Small intestine (tissue), 7 donors: Measurements from ENCODE around the gene AFG1L. TPM values are rescaled to one million over a fixed set of nuclear protein-coding genes. Genes with fewer than 3 reads are reported as not detected.

Experiments
- DNase-seq, 2 donors: peaks; one replicate each; pipeline versions ENCODE4 v3.0.0 to v3.0.0-alpha.2; 2013
- FAIRE-seq: peaks from 2 replicates; lab custom pipeline; 2012; peaks lifted over from hg19 to GRCh38; lab: Jason Lieb, UNC
- H3K27ac ChIP-seq, 3 donors: one replicate each; pipeline ENCODE4 v1.5.1; 2013; ENCODE audit warnings: low read length in 2 of 3, mild to moderate bottlenecking in 2 of 3, control low read depth in 1 of 3, inconsistent platforms in 1 of 3, low read depth in 1 of 3, moderate library complexity in 1 of 3
- H3K27me3 ChIP-seq, 3 donors: one replicate each; pipeline ENCODE4 v1.6.1; 2013; ENCODE audit warnings: low read length in 3 of 3, inconsistent platforms in 1 of 3; ENCODE audit not compliant: control insufficient read depth in 3 of 3, insufficient read depth in 3 of 3
- H3K36me3 ChIP-seq, 3 donors: one replicate each; pipeline ENCODE4 v1.6.1; 2013; ENCODE audit warnings: low read length in 3 of 3, inconsistent platforms in 1 of 3, low read depth in 1 of 3, mild to moderate bottlenecking in 1 of 3, moderate library complexity in 1 of 3; ENCODE audit not compliant: control insufficient read depth in 3 of 3, insufficient read depth in 2 of 3
- H3K4me1 ChIP-seq, 3 donors: one replicate each; pipeline ENCODE4 v1.6.1; 2013; ENCODE audit warnings: low read length in 2 of 3, inconsistent platforms in 1 of 3, low read depth in 1 of 3, mild to moderate bottlenecking in 1 of 3, moderate library complexity in 1 of 3; ENCODE audit not compliant: control insufficient read depth in 3 of 3, insufficient read depth in 2 of 3
- H3K4me3 ChIP-seq, 3 donors: one replicate each; pipeline ENCODE4 v1.5.1; 2013; ENCODE audit warnings: low read length in 3 of 3, control low read depth in 1 of 3, inconsistent platforms in 1 of 3, low read depth in 1 of 3, mild to moderate bottlenecking in 1 of 3, moderate library complexity in 1 of 3
- H3K9me3 ChIP-seq, 2 donors: one replicate each; pipeline ENCODE4 v1.6.1; 2013; ENCODE audit warnings: low read depth in 1 of 2, low read length in 1 of 2; ENCODE audit not compliant: control insufficient read depth in 2 of 2, insufficient read depth in 1 of 2
- WGBS, 3 donors: extraction: QIAGEN DNeasy Blood & Tissue Kit; methylation state at CpG; one replicate each; pipeline ENCODE4 v1.1.7; 2013; 5-methylcytosine and 5-hydroxymethylcytosine counted together
- polyA plus RNA-seq, 4 donors: library from polyadenylated mRNA; stranded (reverse) in 3 of 4; unstranded in 1 of 4; fragments of 200-250 nt in 3 of 4; fragments of 120-200 nt in 1 of 4; gene quantifications; one replicate each; pipeline versions ENCODE4 v1.2.1 to v1.2.3, GENCODE V29; 2013
- donor health status: healthy with polysubstance abuse.
- donor health status: control.
- donor health status: control.
- donor health status: Bipolar disorder and iron deficiency.
- donor health status: healthy.

Gene AFG1L
- polyA plus RNA-seq, 4 donors = 2.2 to 10.8 (median 3.5) TPM

- FAIRE-seq (no peak), DNase-seq (no peak)
- Histone ChIP-seq H3K27ac (no peak overlapping the region), H3K27me3 (no peaks in the 10 kb centered on the region), H3K36me3 (no peaks in the 10 kb centered on the region), H3K4me1 (no peaks in the 10 kb centered on the region), H3K4me3 (no peak overlapping the region), H3K9me3 (no peaks in the 10 kb centered on the region)
- WGBS, 3 donors = 58 to 73% (median 68%) methylated on average over 4 of the region's 4 CpGs
These were observed 168.9 kb downstream of the AFG1L start for GRCh38 chr6:108463784-108464183.

- Histone ChIP-seq H3K9me3 (no peaks in the 10 kb centered on the region), H3K4me1 (no peaks in the 10 kb centered on the region), H3K4me3 (no peak overlapping the region), H3K27me3 (no peaks in the 10 kb centered on the region), H3K27ac (no peak overlapping the region), H3K36me3 (no peaks in the 10 kb centered on the region)
- FAIRE-seq (no peak), DNase-seq (no peak)
- WGBS, 3 donors = 58 to 66% (median 64%) methylated on average over 5 of the region's 5 CpGs
These were observed 169.7 kb downstream of the AFG1L start for GRCh38 chr6:108464418-108465097.

GRCh38 chr6:108465098-108465495 is 170.2 kb downstream of the AFG1L start:
- FAIRE-seq = no peak
- no peak for DNase-seq
- Histone ChIP-seq H3K4me1 (no peaks in the 10 kb centered on the region), H3K36me3 (no peaks in the 10 kb centered on the region), H3K9me3 (no peaks in the 10 kb centered on the region), H3K4me3 (no peak overlapping the region), H3K27me3 (no peaks in the 10 kb centered on the region), H3K27ac (no peak overlapping the region)
- 74 to 92% (median 88%) methylated on average over 2 of the region's 2 CpGs for WGBS, 3 donors

GRCh38 chr6:108468346-108468745 is 173.5 kb downstream of the AFG1L start:
- FAIRE-seq = no peak
- Histone ChIP-seq H3K36me3 (no peaks in the 10 kb centered on the region), H3K27me3 (no peaks in the 10 kb centered on the region), H3K4me3 (no peak overlapping the region), H3K9me3 (no peaks in the 10 kb centered on the region), H3K4me1 (no peaks in the 10 kb centered on the region), H3K27ac (no peak overlapping the region)
- no peak for DNase-seq
- 86 to 95% (median 88%) methylated on average over 1 of the region's 1 CpG for WGBS, 3 donors

GRCh38 chr6:108469316-108469715 is 174.5 kb downstream of the AFG1L start:
- DNase-seq = no peak

GRCh38 chr6:108473197-108473596 is 178.3 kb downstream of the AFG1L start:
- Histone ChIP-seq H3K27me3 (no peaks in the 10 kb centered on the region), H3K4me1 (no peaks in the 10 kb centered on the region), H3K4me3 (no peak overlapping the region), H3K27ac (no peak overlapping the region), H3K36me3 (no peaks in the 10 kb centered on the region), H3K9me3 (no peaks in the 10 kb centered on the region)
- FAIRE-seq (no peak), DNase-seq (no peak)
- 73 to 84% (median 78%) methylated on average over 2 of the region's 2 CpGs for WGBS, 3 donors

More at GRCh38 chr6:108469316-108469715, 174.5 kb downstream of the AFG1L start:
- Histone ChIP-seq H3K27me3 (no peaks in the 10 kb centered on the region), H3K9me3 (no peaks in the 10 kb centered on the region), H3K4me1 (no peaks in the 10 kb centered on the region), H3K36me3 (no peaks in the 10 kb centered on the region), H3K4me3 (no peak overlapping the region), H3K27ac (no peak overlapping the region)
- 67 to 79% (median 74%) methylated on average over 1 of the region's 1 CpG for WGBS, 3 donors
- no peak for FAIRE-seq

GRCh38 chr6:108476376-108476775 is 181.5 kb downstream of the AFG1L start:
- 83 to 89% (median 88%) methylated on average over 2 of the region's 2 CpGs for WGBS, 3 donors
- FAIRE-seq = no peak
- peaks cover 0 to 3% (median 0%) of the 10 kb centered on the region in 3 donors for H3K36me3 ChIP-seq

GRCh38 chr6:108476847-108477430 is 182.1 kb downstream of the AFG1L start:
- DNase-seq = no peak
- H3K4me3 ChIP-seq = no peak overlapping the region
- H3K36me3 ChIP-seq = peaks cover 0 to 3% (median 0%) of the 10 kb centered on the region in 3 donors
- H3K9me3 ChIP-seq = no peaks in the 10 kb centered on the region
- no peak for FAIRE-seq
- H3K4me1 ChIP-seq = no peaks in the 10 kb centered on the region
- 82 to 95% (median 92%) methylated on average over 8 of the region's 8 CpGs for WGBS, 3 donors
- H3K27me3 ChIP-seq = no peaks in the 10 kb centered on the region
- no peak overlapping the region for H3K27ac ChIP-seq

More at GRCh38 chr6:108476376-108476775, 181.5 kb downstream of the AFG1L start:
- Histone ChIP-seq H3K27ac (no peak overlapping the region), H3K4me3 (no peak overlapping the region), H3K4me1 (no peaks in the 10 kb centered on the region), H3K9me3 (no peaks in the 10 kb centered on the region), H3K27me3 (no peaks in the 10 kb centered on the region)
- DNase-seq = no peak
